WTC11 (cell line): ENCODE data around the gene FRK. TPM values are rescaled to one million over a fixed set of nuclear protein-coding genes. Genes with fewer than 3 reads are reported as not detected.

Source experiments
- ATAC-seq: fragments of 200-7000 bp; cut with Tn5 transposase; 2 replicates; pipeline ENCODE4 v1.10.0; 2021; ENCODE audit warnings: mild to moderate bottlenecking, moderate library complexity
- CTCF ChIA-PET: fragments of 300-600 bp; sonication (Branson Sonifier 250); formaldehyde crosslinking; loops from one replicate; lab custom pipeline; 2021; ENCODE audit warnings: antibody characterized with exemption; lab: Charles Lee
- POLR2A ChIA-PET: fragments of 350-600 bp; sonication (Branson Sonifier 250); formaldehyde crosslinking; loops from one replicate; lab custom pipeline; 2021; ENCODE audit warnings: antibody characterized with exemption; lab: Charles Lee
- DNase-seq: peaks from one replicate; pipeline ENCODE4 v3.0.0; 2021; ENCODE audit warnings: low spot score
- H3K27ac Mint-ChIP-seq: 2 replicates; pipeline ENCODE4 v1.8.0; 2021; ENCODE audit warnings: mixed read lengths
- H3K27me3 Mint-ChIP-seq: 2 replicates; pipeline ENCODE4 v1.8.0; 2021; ENCODE audit warnings: low read depth, mild to moderate bottlenecking, moderate library complexity, mixed read lengths
- H3K36me3 Mint-ChIP-seq: 2 replicates; pipeline ENCODE4 v1.8.0; 2021; ENCODE audit warnings: mixed read lengths
- H3K4me1 Mint-ChIP-seq: 2 replicates; pipeline ENCODE4 v1.8.0; 2022; ENCODE audit warnings: mixed read lengths
- H3K4me3 Mint-ChIP-seq: 2 replicates; pipeline ENCODE4 v1.8.0; 2021; ENCODE audit warnings: mild to moderate bottlenecking, moderate library complexity, mixed read lengths
- H3K9me3 Mint-ChIP-seq: 2 replicates; pipeline ENCODE4 v1.8.0; 2021; ENCODE audit warnings: mixed read lengths
- ATF1 ChIP-seq: sonication (generic); formaldehyde crosslinking; IDR thresholded peaks from 2 replicates; pipeline ENCODE4 v1.8.1; 2023; ENCODE audit warnings: mild to moderate bottlenecking, moderate library complexity, missing genetic modification reagents
- ESRRA ChIP-seq: sonication (generic); formaldehyde crosslinking; IDR thresholded peaks from 2 replicates; pipeline ENCODE4 v1.8.1; 2022; ENCODE audit warnings: mild to moderate bottlenecking, missing genetic modification reagents, borderline replicate concordance
- GRHL2 ChIP-seq: fragments of 250-450 bp; sonication (Bioruptor Pico); IDR thresholded peaks from 2 replicates; pipeline ENCODE4 v1.8.0; 2022; ENCODE audit warnings: mild to moderate bottlenecking, moderate library complexity; ENCODE audit not compliant: insufficient replicate concordance, severe bottlenecking
- HMGA2 ChIP-seq: fragments of 250-450 bp; sonication (Bioruptor Pico); IDR thresholded peaks from 2 replicates; pipeline ENCODE4 v1.4.0; 2021; ENCODE audit warnings: mild to moderate bottlenecking, moderate library complexity
- JAZF1 ChIP-seq: fragments of 250-450 bp; sonication (Bioruptor Pico); IDR thresholded peaks from 2 replicates; pipeline ENCODE4 v1.9.0; 2021; ENCODE audit warnings: moderate library complexity, mild to moderate bottlenecking, inconsistent platforms
- JUN ChIP-seq: sonication (generic); formaldehyde crosslinking; IDR thresholded peaks from 2 replicates; pipeline ENCODE4 v1.8.0; 2023; ENCODE audit warnings: mild to moderate bottlenecking, missing genetic modification reagents
- KAT7 ChIP-seq: sonication (generic); formaldehyde crosslinking; IDR thresholded peaks from 2 replicates; pipeline ENCODE4 v1.8.1; 2023; ENCODE audit warnings: missing genetic modification reagents, mild to moderate bottlenecking, borderline replicate concordance
- NFYB ChIP-seq: sonication (generic); formaldehyde crosslinking; conservative IDR thresholded peaks from 2 replicates; pipeline ENCODE4 v1.8.0; 2022; ENCODE audit warnings: low read depth, missing genetic modification reagents
- NR1H2 ChIP-seq: sonication (generic); formaldehyde crosslinking; IDR thresholded peaks from 2 replicates; pipeline ENCODE4 v1.9.0; 2021; ENCODE audit warnings: mild to moderate bottlenecking, moderate library complexity, missing genetic modification reagents
- NR3C1 ChIP-seq: sonication (generic); formaldehyde crosslinking; conservative IDR thresholded peaks from 2 replicates; pipeline ENCODE4 v1.8.1; 2023; ENCODE audit warnings: low read depth, mild to moderate bottlenecking, missing genetic modification reagents
- SMAD4 ChIP-seq: sonication (generic); formaldehyde crosslinking; IDR thresholded peaks from 2 replicates; pipeline ENCODE4 v1.8.0; 2022; ENCODE audit warnings: mild to moderate bottlenecking, missing genetic modification reagents
- TP53 ChIP-seq: sonication (generic); formaldehyde crosslinking; IDR thresholded peaks from 2 replicates; pipeline ENCODE4 v1.8.1; 2023; ENCODE audit warnings: mild to moderate bottlenecking, missing genetic modification reagents
- ZBTB21 ChIP-seq: sonication (generic); formaldehyde crosslinking; IDR thresholded peaks from 2 replicates; pipeline ENCODE4 v1.8.1; 2023; ENCODE audit warnings: mild to moderate bottlenecking, missing genetic modification reagents, borderline replicate concordance
- ZNF121 ChIP-seq: sonication (generic); formaldehyde crosslinking; IDR thresholded peaks from 2 replicates; pipeline ENCODE4 v1.8.0; 2023; ENCODE audit warnings: missing genetic modification reagents
- ZNF671 ChIP-seq: fragments of 250-450 bp; sonication (Bioruptor Pico); IDR thresholded peaks from 2 replicates; pipeline ENCODE4 v1.8.0; 2021; ENCODE audit warnings: mild to moderate bottlenecking
- total RNA-seq: library from RNA; stranded (reverse); gene quantifications from 3 replicates; pipeline ENCODE4 v1.2.3, GENCODE V29; 2021
- TF ChIP-seq, protein P1 (sequence below): sonication (generic); formaldehyde crosslinking; IDR thresholded peaks from 2 replicates; pipeline ENCODE4 v1.8.1; 2022; ENCODE audit warnings: low read depth, missing genetic modification reagents, borderline replicate concordance
- TF ChIP-seq, protein P2 (sequence below): fragments of 250-450 bp; sonication (Bioruptor Pico); IDR thresholded peaks from 2 replicates; pipeline ENCODE4 v1.9.0; 2021; ENCODE audit warnings: mild to moderate bottlenecking
- TF ChIP-seq, protein P3 (sequence below): sonication (generic); formaldehyde crosslinking; IDR thresholded peaks from 2 replicates; pipeline ENCODE4 v1.8.0; 2022; ENCODE audit warnings: mild to moderate bottlenecking, missing genetic modification reagents
- TF ChIP-seq, protein P4 (sequence below): fragments of 250-450 bp; sonication (Bioruptor Pico); IDR thresholded peaks from 2 replicates; pipeline ENCODE4 v2.1.2; 2022; ENCODE audit warnings: mild to moderate bottlenecking, moderate library complexity
- TF ChIP-seq, protein P5 (sequence below): sonication (generic); formaldehyde crosslinking; IDR thresholded peaks from 2 replicates; pipeline ENCODE4 v1.8.0; 2023; ENCODE audit warnings: missing genetic modification reagents, mild to moderate bottlenecking, borderline replicate concordance
- TF ChIP-seq, protein P6 (sequence below): fragments of 250-450 bp; sonication (Bioruptor Pico); IDR thresholded peaks from 2 replicates; pipeline ENCODE4 v1.9.0; 2021; ENCODE audit warnings: mild to moderate bottlenecking
- TF ChIP-seq, protein P7 (sequence below): fragments of 250-450 bp; sonication (Bioruptor Pico); IDR thresholded peaks from 2 replicates; pipeline ENCODE4 v1.8.0; 2021; ENCODE audit warnings: mild to moderate bottlenecking
- TF ChIP-seq, protein P8 (sequence below): sonication (generic); formaldehyde crosslinking; conservative IDR thresholded peaks from 2 replicates; pipeline ENCODE4 v1.8.1; 2022; ENCODE audit warnings: mild to moderate bottlenecking, missing genetic modification reagents

The FRK gene
- total RNA-seq, 1 experiment from 2014 or later, result 0.13 TPM

DNA sequence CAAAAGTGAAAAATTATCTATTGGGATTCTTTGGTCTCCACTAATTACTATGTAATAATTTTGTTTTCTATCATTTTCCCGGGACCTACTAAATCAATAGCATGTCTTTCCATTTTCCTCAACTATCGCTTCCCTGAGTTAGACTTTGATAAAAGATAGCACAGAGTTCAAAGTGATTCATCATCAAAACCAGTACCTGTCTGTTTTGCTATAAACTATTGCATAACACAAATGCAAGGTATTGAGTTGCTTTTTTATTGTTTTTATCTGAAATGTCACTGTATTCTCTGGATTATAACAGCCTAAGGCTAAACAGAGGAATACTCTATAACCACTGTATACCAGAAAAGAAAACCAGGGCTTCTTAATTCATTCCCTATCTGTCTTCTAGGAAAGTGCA is 19.7 kb downstream of the FRK start (continued):
- TF ChIP-seq, protein P1, sequence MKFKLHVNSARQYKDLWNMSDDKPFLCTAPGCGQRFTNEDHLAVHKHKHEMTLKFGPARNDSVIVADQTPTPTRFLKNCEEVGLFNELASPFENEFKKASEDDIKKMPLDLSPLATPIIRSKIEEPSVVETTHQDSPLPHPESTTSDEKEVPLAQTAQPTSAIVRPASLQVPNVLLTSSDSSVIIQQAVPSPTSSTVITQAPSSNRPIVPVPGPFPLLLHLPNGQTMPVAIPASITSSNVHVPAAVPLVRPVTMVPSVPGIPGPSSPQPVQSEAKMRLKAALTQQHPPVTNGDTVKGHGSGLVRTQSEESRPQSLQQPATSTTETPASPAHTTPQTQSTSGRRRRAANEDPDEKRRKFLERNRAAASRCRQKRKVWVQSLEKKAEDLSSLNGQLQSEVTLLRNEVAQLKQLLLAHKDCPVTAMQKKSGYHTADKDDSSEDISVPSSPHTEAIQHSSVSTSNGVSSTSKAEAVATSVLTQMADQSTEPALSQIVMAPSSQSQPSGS (CRISPR knock-in tag), result no peak
- no peak for TF ChIP-seq ATF1 (CRISPR knock-in tag)
- TF ChIP-seq NR3C1 (CRISPR knock-in tag), result no peak
- TF ChIP-seq NFYB (CRISPR knock-in tag), result no peak
- TF ChIP-seq, protein P2, sequence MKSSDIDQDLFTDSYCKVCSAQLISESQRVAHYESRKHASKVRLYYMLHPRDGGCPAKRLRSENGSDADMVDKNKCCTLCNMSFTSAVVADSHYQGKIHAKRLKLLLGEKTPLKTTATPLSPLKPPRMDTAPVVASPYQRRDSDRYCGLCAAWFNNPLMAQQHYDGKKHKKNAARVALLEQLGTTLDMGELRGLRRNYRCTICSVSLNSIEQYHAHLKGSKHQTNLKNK (CRISPR knock-in tag), result no peak
- TF ChIP-seq, protein P3, sequence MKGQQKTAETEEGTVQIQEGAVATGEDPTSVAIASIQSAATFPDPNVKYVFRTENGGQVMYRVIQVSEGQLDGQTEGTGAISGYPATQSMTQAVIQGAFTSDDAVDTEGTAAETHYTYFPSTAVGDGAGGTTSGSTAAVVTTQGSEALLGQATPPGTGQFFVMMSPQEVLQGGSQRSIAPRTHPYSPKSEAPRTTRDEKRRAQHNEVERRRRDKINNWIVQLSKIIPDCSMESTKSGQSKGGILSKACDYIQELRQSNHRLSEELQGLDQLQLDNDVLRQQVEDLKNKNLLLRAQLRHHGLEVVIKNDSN, result no peak
- TF ChIP-seq, protein P4, sequence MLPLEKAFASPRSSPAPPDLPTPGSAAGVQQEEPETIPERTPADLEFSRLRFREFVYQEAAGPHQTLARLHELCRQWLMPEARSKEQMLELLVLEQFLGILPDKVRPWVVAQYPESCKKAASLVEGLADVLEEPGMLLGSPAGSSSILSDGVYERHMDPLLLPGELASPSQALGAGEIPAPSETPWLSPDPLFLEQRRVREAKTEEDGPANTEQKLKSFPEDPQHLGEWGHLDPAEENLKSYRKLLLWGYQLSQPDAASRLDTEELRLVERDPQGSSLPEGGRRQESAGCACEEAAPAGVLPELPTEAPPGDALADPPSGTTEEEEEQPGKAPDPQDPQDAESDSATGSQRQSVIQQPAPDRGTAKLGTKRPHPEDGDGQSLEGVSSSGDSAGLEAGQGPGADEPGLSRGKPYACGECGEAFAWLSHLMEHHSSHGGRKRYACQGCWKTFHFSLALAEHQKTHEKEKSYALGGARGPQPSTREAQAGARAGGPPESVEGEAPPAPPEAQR, result no peak

DNA sequence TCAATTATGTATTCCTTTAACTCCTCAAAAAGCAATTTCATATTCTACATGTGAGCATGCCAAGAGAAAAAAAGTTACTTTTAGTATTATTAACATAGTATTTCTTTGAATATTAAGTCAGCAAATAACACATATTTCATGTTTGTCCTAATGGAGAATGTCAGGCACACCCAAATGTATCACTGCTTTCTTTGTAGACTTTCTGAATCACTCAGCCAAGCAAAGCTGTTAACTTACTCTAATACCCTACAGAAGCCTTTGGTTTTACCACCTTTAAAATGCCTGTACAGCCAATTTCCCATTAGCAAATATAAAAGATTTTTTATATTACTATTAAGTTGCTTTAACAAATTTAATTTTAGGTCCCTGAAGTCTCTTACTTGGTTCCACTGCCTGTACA is 23.8 kb downstream of the FRK start:
- H3K36me3 Mint-ChIP-seq, result no peaks in the 10 kb centered on the region
- ChIA-PET CTCF (no interaction called here), POLR2A (no interaction called here)
- no peak for DNase-seq
- no peaks in the 10 kb centered on the region for H3K27me3 Mint-ChIP-seq
- ATAC-seq, result no peak
- H3K9me3 Mint-ChIP-seq, result 0 out of 2 replicates have a peak, but pooled peaks cover 3% of the 10 kb centered on the region
- H3K4me1 Mint-ChIP-seq, result peaks cover 13% of the 10 kb centered on the region
- TF ChIP-seq, protein P5, sequence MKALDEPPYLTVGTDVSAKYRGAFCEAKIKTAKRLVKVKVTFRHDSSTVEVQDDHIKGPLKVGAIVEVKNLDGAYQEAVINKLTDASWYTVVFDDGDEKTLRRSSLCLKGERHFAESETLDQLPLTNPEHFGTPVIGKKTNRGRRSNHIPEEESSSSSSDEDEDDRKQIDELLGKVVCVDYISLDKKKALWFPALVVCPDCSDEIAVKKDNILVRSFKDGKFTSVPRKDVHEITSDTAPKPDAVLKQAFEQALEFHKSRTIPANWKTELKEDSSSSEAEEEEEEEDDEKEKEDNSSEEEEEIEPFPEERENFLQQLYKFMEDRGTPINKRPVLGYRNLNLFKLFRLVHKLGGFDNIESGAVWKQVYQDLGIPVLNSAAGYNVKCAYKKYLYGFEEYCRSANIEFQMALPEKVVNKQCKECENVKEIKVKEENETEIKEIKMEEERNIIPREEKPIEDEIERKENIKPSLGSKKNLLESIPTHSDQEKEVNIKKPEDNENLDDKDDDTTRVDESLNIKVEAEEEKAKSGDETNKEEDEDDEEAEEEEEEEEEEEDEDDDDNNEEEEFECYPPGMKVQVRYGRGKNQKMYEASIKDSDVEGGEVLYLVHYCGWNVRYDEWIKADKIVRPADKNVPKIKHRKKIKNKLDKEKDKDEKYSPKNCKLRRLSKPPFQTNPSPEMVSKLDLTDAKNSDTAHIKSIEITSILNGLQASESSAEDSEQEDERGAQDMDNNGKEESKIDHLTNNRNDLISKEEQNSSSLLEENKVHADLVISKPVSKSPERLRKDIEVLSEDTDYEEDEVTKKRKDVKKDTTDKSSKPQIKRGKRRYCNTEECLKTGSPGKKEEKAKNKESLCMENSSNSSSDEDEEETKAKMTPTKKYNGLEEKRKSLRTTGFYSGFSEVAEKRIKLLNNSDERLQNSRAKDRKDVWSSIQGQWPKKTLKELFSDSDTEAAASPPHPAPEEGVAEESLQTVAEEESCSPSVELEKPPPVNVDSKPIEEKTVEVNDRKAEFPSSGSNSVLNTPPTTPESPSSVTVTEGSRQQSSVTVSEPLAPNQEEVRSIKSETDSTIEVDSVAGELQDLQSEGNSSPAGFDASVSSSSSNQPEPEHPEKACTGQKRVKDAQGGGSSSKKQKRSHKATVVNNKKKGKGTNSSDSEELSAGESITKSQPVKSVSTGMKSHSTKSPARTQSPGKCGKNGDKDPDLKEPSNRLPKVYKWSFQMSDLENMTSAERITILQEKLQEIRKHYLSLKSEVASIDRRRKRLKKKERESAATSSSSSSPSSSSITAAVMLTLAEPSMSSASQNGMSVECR (CRISPR knock-in tag), result no peak
- TF ChIP-seq, protein P6, sequence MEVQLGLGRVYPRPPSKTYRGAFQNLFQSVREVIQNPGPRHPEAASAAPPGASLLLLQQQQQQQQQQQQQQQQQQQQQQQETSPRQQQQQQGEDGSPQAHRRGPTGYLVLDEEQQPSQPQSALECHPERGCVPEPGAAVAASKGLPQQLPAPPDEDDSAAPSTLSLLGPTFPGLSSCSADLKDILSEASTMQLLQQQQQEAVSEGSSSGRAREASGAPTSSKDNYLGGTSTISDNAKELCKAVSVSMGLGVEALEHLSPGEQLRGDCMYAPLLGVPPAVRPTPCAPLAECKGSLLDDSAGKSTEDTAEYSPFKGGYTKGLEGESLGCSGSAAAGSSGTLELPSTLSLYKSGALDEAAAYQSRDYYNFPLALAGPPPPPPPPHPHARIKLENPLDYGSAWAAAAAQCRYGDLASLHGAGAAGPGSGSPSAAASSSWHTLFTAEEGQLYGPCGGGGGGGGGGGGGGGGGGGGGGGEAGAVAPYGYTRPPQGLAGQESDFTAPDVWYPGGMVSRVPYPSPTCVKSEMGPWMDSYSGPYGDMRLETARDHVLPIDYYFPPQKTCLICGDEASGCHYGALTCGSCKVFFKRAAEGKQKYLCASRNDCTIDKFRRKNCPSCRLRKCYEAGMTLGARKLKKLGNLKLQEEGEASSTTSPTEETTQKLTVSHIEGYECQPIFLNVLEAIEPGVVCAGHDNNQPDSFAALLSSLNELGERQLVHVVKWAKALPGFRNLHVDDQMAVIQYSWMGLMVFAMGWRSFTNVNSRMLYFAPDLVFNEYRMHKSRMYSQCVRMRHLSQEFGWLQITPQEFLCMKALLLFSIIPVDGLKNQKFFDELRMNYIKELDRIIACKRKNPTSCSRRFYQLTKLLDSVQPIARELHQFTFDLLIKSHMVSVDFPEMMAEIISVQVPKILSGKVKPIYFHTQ (CRISPR knock-in tag), result no peak
- no peak for TF ChIP-seq HMGA2
- no peak for TF ChIP-seq SMAD4 (CRISPR knock-in tag)
- TF ChIP-seq ATF1 (CRISPR knock-in tag), result no peak
- TF ChIP-seq, protein P7, sequence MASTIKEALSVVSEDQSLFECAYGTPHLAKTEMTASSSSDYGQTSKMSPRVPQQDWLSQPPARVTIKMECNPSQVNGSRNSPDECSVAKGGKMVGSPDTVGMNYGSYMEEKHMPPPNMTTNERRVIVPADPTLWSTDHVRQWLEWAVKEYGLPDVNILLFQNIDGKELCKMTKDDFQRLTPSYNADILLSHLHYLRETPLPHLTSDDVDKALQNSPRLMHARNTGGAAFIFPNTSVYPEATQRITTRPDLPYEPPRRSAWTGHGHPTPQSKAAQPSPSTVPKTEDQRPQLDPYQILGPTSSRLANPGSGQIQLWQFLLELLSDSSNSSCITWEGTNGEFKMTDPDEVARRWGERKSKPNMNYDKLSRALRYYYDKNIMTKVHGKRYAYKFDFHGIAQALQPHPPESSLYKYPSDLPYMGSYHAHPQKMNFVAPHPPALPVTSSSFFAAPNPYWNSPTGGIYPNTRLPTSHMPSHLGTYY (CRISPR knock-in tag), result no peak
- TF ChIP-seq KAT7 (CRISPR knock-in tag), result no peak
- no peak for TF ChIP-seq NFYB (CRISPR knock-in tag)
- TF ChIP-seq JUN (CRISPR knock-in tag), result no peak
- no peak for TF ChIP-seq ESRRA (CRISPR knock-in tag)
- no peak for TF ChIP-seq TP53 (CRISPR knock-in tag)
- TF ChIP-seq, protein P8, sequence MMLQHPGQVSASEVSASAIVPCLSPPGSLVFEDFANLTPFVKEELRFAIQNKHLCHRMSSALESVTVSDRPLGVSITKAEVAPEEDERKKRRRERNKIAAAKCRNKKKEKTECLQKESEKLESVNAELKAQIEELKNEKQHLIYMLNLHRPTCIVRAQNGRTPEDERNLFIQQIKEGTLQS (CRISPR knock-in tag), result no peak
- no peak for TF ChIP-seq ZNF121
- no peak for TF ChIP-seq JAZF1
- no peak for TF ChIP-seq NR1H2 (CRISPR knock-in tag)
- no peak for TF ChIP-seq GRHL2 (CRISPR knock-in tag)
- no peak for TF ChIP-seq ZNF671
- TF ChIP-seq, protein P2 (CRISPR knock-in tag), result no peak
- no peak for TF ChIP-seq ZBTB21
- no peak overlapping the region for H3K27ac Mint-ChIP-seq
- no peak overlapping the region for H3K4me3 Mint-ChIP-seq
